SK-N-SH treated with all-trans-retinoic acid at 6 μM for 48 hours (cell line): ENCODE data around the gene SLC66A1.
"Not testable (repeated sequence)": the region's sequence is repeated elsewhere in the genome, so short reads cannot be mapped to it uniquely, and the experiment has no call there.

Experiments used
- ATAC-seq: fragments of 200-7000 bp; cut with Tn5 transposase; 3 replicates; pipeline ENCODE4 v1.9.1; 2020; ENCODE audit warnings: mild to moderate bottlenecking, moderate library complexity
- ARNTL ChIP-seq: fragments of 450-650 bp; formaldehyde crosslinking; IDR thresholded peaks from 2 replicates; pipeline ENCODE4 v1.5.0; 2020; ENCODE audit warnings: low read depth, mild to moderate bottlenecking, moderate library complexity, borderline replicate concordance
- BACH2 ChIP-seq: fragments of 250-450 bp; sonication (Bioruptor Pico); IDR thresholded peaks from 2 replicates; pipeline ENCODE4 v1.9.0; 2021; ENCODE audit warnings: mild to moderate bottlenecking, borderline replicate concordance
- CREB5 ChIP-seq: fragments of 250-450 bp; sonication (Bioruptor Pico); IDR thresholded peaks from 2 replicates; pipeline ENCODE4 v1.5.1; 2020; ENCODE audit warnings: low read depth, mild to moderate bottlenecking, moderate library complexity
- CSDC2 ChIP-seq: fragments of 250-450 bp; sonication (Bioruptor Pico); IDR thresholded peaks from 2 replicates; pipeline ENCODE4 v1.5.0; 2020; ENCODE audit warnings: mild to moderate bottlenecking, moderate library complexity
- CSRNP3 ChIP-seq: fragments of 250-450 bp; sonication (Bioruptor Pico); IDR thresholded peaks from 2 replicates; pipeline ENCODE4 v1.5.1; 2021; ENCODE audit warnings: mild to moderate bottlenecking, moderate library complexity
- ESRRG ChIP-seq: fragments of 250-450 bp; sonication (Bioruptor Pico); IDR thresholded peaks from 2 replicates; pipeline ENCODE4 v1.6.1; 2021; ENCODE audit warnings: mild to moderate bottlenecking
- GLIS3 ChIP-seq: fragments of 250-450 bp; sonication (Bioruptor Pico); IDR thresholded peaks from 2 replicates; pipeline ENCODE4 v1.5.0; 2020; ENCODE audit warnings: mild to moderate bottlenecking, moderate library complexity
- ISL1 ChIP-seq: fragments of 250-450 bp; sonication (Bioruptor Pico); IDR thresholded peaks from 2 replicates; pipeline ENCODE4 v2.1.2; 2022; ENCODE audit warnings: mild to moderate bottlenecking, moderate library complexity
- OSR1 ChIP-seq: fragments of 250-450 bp; sonication (Bioruptor Pico); IDR thresholded peaks from 2 replicates; pipeline ENCODE4 v1.8.0; 2022; ENCODE audit warnings: moderate library complexity, mild to moderate bottlenecking, inconsistent platforms
- PATZ1 ChIP-seq: fragments of 250-450 bp; sonication (Bioruptor Pico); IDR thresholded peaks from 2 replicates; pipeline ENCODE4 v1.8.0; 2020; ENCODE audit warnings: mild to moderate bottlenecking, moderate library complexity, borderline replicate concordance
- POU6F1 ChIP-seq: fragments of 250-450 bp; sonication (Bioruptor Pico); IDR thresholded peaks from 2 replicates; pipeline ENCODE4 v1.8.0; 2021; ENCODE audit warnings: low read depth, mild to moderate bottlenecking, moderate library complexity, borderline replicate concordance
- RARB ChIP-seq: fragments of 250-450 bp; sonication (Bioruptor Pico); IDR thresholded peaks from 2 replicates; pipeline ENCODE4 v1.8.0; 2021; ENCODE audit warnings: mild to moderate bottlenecking, moderate library complexity
- SNAI2 ChIP-seq: fragments of 250-450 bp; sonication (Bioruptor Pico); IDR thresholded peaks from 2 replicates; pipeline ENCODE4 v1.5.0; 2020; ENCODE audit warnings: mild to moderate bottlenecking, moderate library complexity
- TCF4 ChIP-seq: fragments of 250-450 bp; sonication (Bioruptor Pico); IDR thresholded peaks from 2 replicates; pipeline ENCODE4 v1.8.0; 2021; ENCODE audit warnings: mild to moderate bottlenecking, moderate library complexity, borderline replicate concordance
- TOX ChIP-seq: fragments of 250-450 bp; sonication (Bioruptor Pico); IDR thresholded peaks from 2 replicates; pipeline ENCODE4 v1.8.0; 2021; ENCODE audit warnings: mild to moderate bottlenecking, moderate library complexity, borderline replicate concordance
- TSHZ2 ChIP-seq: fragments of 250-450 bp; sonication (Bioruptor Pico); IDR thresholded peaks from 2 replicates; pipeline ENCODE4 v1.5.0; 2020; ENCODE audit warnings: mild to moderate bottlenecking, moderate library complexity
- ZC3H10 ChIP-seq: fragments of 250-450 bp; sonication (Bioruptor Pico); IDR thresholded peaks from 2 replicates; pipeline ENCODE4 v1.5.1; 2021; ENCODE audit warnings: mild to moderate bottlenecking, moderate library complexity
- ZFP3 ChIP-seq: fragments of 250-450 bp; sonication (Bioruptor Pico); IDR thresholded peaks from 2 replicates; pipeline ENCODE4 v1.5.0; 2020; ENCODE audit warnings: mild to moderate bottlenecking, moderate library complexity
- ZFP30 ChIP-seq: fragments of 450-650 bp; formaldehyde crosslinking; IDR thresholded peaks from 2 replicates; pipeline ENCODE4 v1.5.0; 2022; ENCODE audit warnings: mild to moderate bottlenecking, moderate library complexity
- ZNF70 ChIP-seq: fragments of 450-650 bp; formaldehyde crosslinking; IDR thresholded peaks from 2 replicates; pipeline ENCODE4 v1.5.0; 2020; ENCODE audit warnings: mild to moderate bottlenecking, moderate library complexity
- ZNF8 ChIP-seq: fragments of 450-650 bp; formaldehyde crosslinking; IDR thresholded peaks from 2 replicates; pipeline ENCODE4 v1.5.0; 2020; ENCODE audit warnings: mild to moderate bottlenecking, moderate library complexity

SLC66A1 gene

GRCh38 chr1:19284881-19285280 lies 27.2 kb upstream of the SLC66A1 start:
- TF ChIP-seq PATZ1 (CRISPR knock-in tag) (no peak), TCF4 (no peak), ISL1 (no peak), GLIS3 (CRISPR knock-in tag) (no peak), ARNTL (no peak), TSHZ2 (CRISPR knock-in tag) (no peak), ZNF8 (CRISPR knock-in tag) (no peak), CREB5 (CRISPR knock-in tag) (no peak), ZC3H10 (CRISPR knock-in tag) (no peak), TOX (CRISPR knock-in tag) (no peak), ESRRG (no peak), RARB (CRISPR knock-in tag) (no peak), BACH2 (CRISPR knock-in tag) (no peak), POU6F1 (CRISPR knock-in tag) (no peak), SNAI2 (no peak), ZNF70 (CRISPR knock-in tag) (no peak), ZFP3 (CRISPR knock-in tag) (no peak), CSRNP3 (CRISPR knock-in tag) (no peak)
- no peak for ATAC-seq

GRCh38 chr1:19285366-19285765 lies 26.8 kb upstream of the SLC66A1 start:
- ATAC-seq, result not testable (repeated sequence)

- ATAC-seq, result not testable (repeated sequence)
These were observed 26.3 kb upstream of the SLC66A1 start for GRCh38 chr1:19285807-19286206.

- no peak for ATAC-seq
- no peak for TF ChIP-seq CSDC2
- TF ChIP-seq TOX (CRISPR knock-in tag), result no peak
- TF ChIP-seq GLIS3 (CRISPR knock-in tag), result no peak
- no peak for TF ChIP-seq ZFP30
- TF ChIP-seq RARB (CRISPR knock-in tag), result no peak
- TF ChIP-seq CREB5 (CRISPR knock-in tag), result no peak
- no peak for TF ChIP-seq ISL1
- no peak for TF ChIP-seq OSR1
- TF ChIP-seq ZNF70 (CRISPR knock-in tag), result no peak
- TF ChIP-seq ESRRG, result no peak
- TF ChIP-seq TSHZ2 (CRISPR knock-in tag), result no peak
These were observed 24.5 kb upstream of the SLC66A1 start for GRCh38 chr1:19287436-19288185.
